BJ (cell line): ENCODE results near the gene NOS1AP. TPM values are rescaled to one million over a fixed set of nuclear protein-coding genes. Genes with fewer than 3 reads are reported as not detected.

Experiments used
- CTCF ChIA-PET: fragments of 350-600 bp; formaldehyde crosslinking; extraction: SDS; loops from one replicate; lab custom pipeline; 2021; ENCODE audit warnings: antibody characterized with exemption, inconsistent platforms; lab: Yijun Ruan, JAX
- POLR2A ChIA-PET: fragments of 300-600 bp; sonication (Branson Sonifier 250); formaldehyde crosslinking; extraction: SDS; loops from one replicate; lab custom pipeline; 2021; ENCODE audit warnings: antibody characterized with exemption; lab: Charles Lee
- DNase-seq: peaks from one replicate; pipeline ENCODE4 v3.0.0-alpha.2; 2011; ENCODE audit warnings: low read depth
- H3K27me3 ChIP-seq: 2 replicates; pipeline ENCODE4 v1.6.0; 2011; ENCODE audit warnings: low read length; ENCODE audit not compliant: control insufficient read depth, insufficient read depth
- H3K36me3 ChIP-seq: 2 replicates; pipeline ENCODE4 v1.5.1; 2011; ENCODE audit warnings: low read length; ENCODE audit not compliant: control insufficient read depth, insufficient read depth
- H3K4me3 ChIP-seq: 2 replicates; pipeline ENCODE4 v1.5.1; 2011; ENCODE audit warnings: low read depth, mild to moderate bottlenecking, control low read depth, low read length
- CTCF ChIP-seq: IDR thresholded peaks from 2 replicates; pipeline ENCODE4 v1.5.1; 2011; ENCODE audit warnings: low read depth, mild to moderate bottlenecking, control low read depth, inconsistent platforms, low read length, moderate library complexity; ENCODE audit not compliant: insufficient read depth
- polyA plus RNA-seq: library from polyadenylated mRNA; depleted of rRNA; stranded (reverse); fragments of >200 nt; gene quantifications from 2 replicates; pipeline ENCODE4 v1.2.3, GENCODE V29; 2011

NOS1AP gene
- polyA plus RNA-seq, 1 experiment = 0.50 TPM

GRCh38 chr1:162139211-162139610, 69.7 kb downstream of the NOS1AP start:
- CTCF ChIA-PET = no interaction called here
- H3K4me3 ChIP-seq = no peak overlapping the region
- H3K27me3 ChIP-seq = no peaks in the 10 kb centered on the region
- POLR2A ChIA-PET = no interaction called here
- DNase-seq = no peak
- no peak for TF ChIP-seq CTCF
- H3K36me3 ChIP-seq = no peaks in the 10 kb centered on the region

GRCh38 chr1:162141281-162142054, 72.0 kb downstream of the NOS1AP start:
- H3K27me3 ChIP-seq = no peaks in the 10 kb centered on the region
- no peak for TF ChIP-seq CTCF
- CTCF ChIA-PET = interaction anchor here (1.5 to 1.9 kb wide), 2 partner anchors 11 to 85 kb away, joined by 3 to 4 read pairs; no protein-coding TSS in a partner anchor
- POLR2A ChIA-PET = no interaction called here
- peak; percentile 41 for DNase-seq
- H3K4me3 ChIP-seq = no peak overlapping the region
- no peaks in the 10 kb centered on the region for H3K36me3 ChIP-seq

GRCh38 chr1:162142968-162143367, 73.5 kb downstream of the NOS1AP start:
- no peaks in the 10 kb centered on the region for H3K27me3 ChIP-seq
- CTCF ChIA-PET = interaction anchor here (1.9 kb wide), 1 partner anchor 87 kb away, joined by 4 read pairs; no protein-coding TSS in a partner anchor
- H3K36me3 ChIP-seq = no peaks in the 10 kb centered on the region
- DNase-seq = no peak
- POLR2A ChIA-PET = no interaction called here
- H3K4me3 ChIP-seq = no peak overlapping the region
- TF ChIP-seq CTCF = no peak

GRCh38 chr1:162144268-162144667, 74.8 kb downstream of the NOS1AP start:
- TF ChIP-seq CTCF = no peak
- Histone ChIP-seq H3K4me3 (no peak overlapping the region), H3K36me3 (no peaks in the 10 kb centered on the region), H3K27me3 (no peaks in the 10 kb centered on the region)
- ChIA-PET POLR2A (no interaction called here), CTCF (interaction anchor here (0.6 to 1.9 kb wide), 2 partner anchors 88 to 222 kb away, joined by 3 to 6 read pairs; no protein-coding TSS in a partner anchor)
- no peak for DNase-seq

GRCh38 chr1:162144853-162145252, 75.4 kb downstream of the NOS1AP start:
- CTCF ChIA-PET = interaction anchor here (0.6 to 1.9 kb wide), 4 partner anchors 11 to 222 kb away, joined by 3 to 6 read pairs (median 3); no protein-coding TSS in a partner anchor
- H3K27me3 ChIP-seq = no peaks in the 10 kb centered on the region
- POLR2A ChIA-PET = no interaction called here

More at GRCh38 chr1:162144853-162145252, 75.4 kb downstream of the NOS1AP start:
- H3K4me3 ChIP-seq = no peak overlapping the region
- TF ChIP-seq CTCF = no peak
- no peaks in the 10 kb centered on the region for H3K36me3 ChIP-seq
- DNase-seq = no peak
